K562 (cell line): Measurements from ENCODE around the gene LHX3. TPM values are rescaled to one million over a fixed set of nuclear protein-coding genes. Genes with fewer than 3 reads are reported as not detected.
A peak's percentile ranks its signal among the peaks of the same experiment; 100 is the strongest.

Experiments used
- ATAC-seq: fragments of 200-7000 bp; cut with Tn5 transposase; 3 replicates; pipeline ENCODE4 v1.9.1; 2020; ENCODE audit warnings: moderate library complexity
- BruUV-seq: library from RNA; stranded (reverse); fragments of 400-500 nt; replicated peaks from 2 replicates; lab custom pipeline; 2021; lab: Mats Ljungman, UMichigan
- CTCF ChIA-PET: fragments of 300-600 bp; formaldehyde crosslinking; extraction: SDS; loops from one replicate; lab custom pipeline; 2021; ENCODE audit warnings: low intra/inter-chr PET ratio; lab: Yijun Ruan, JAX
- POLR2A ChIA-PET: fragments of 300-600, 350-650 bp; sonication (Branson Sonifier 250); formaldehyde crosslinking; extraction: SDS; loops from one replicate; lab custom pipeline; 2021; ENCODE audit warnings: antibody characterized with exemption, inconsistent platforms; lab: Yijun Ruan, JAX
- DNase-seq, 4 experiments: peaks; one replicate each; pipeline versions ENCODE4 v3.0.0 to v3.0.0-alpha.2; 2011 to 2018; ENCODE audit warnings: low spot score in 3 of 4, mixed read lengths in 3 of 4; ENCODE audit errors: extremely low read depth in 1 of 4
- FAIRE-seq: peaks from 2 replicates; lab custom pipeline; 2011; peaks lifted over from hg19 to GRCh38; lab: Jason Lieb, UNC
- H2AFZ ChIP-seq: 2 replicates; pipeline ENCODE4 v1.6.0; 2011; ENCODE audit warnings: low read depth, low read length, control low read depth, inconsistent platforms
- H3K27ac ChIP-seq: fragments of 200-600 bp; 3 replicates; pipeline ENCODE4 v1.8.0; 2011; ENCODE audit warnings: low read depth, mild to moderate bottlenecking, control low read depth, inconsistent platforms, low read length, moderate library complexity, mixed read lengths; ENCODE audit errors: extremely low read depth
- H3K27me3 ChIP-seq, 2 experiments: fragments of 300-600 bp in 1 of 2; 2 replicates in 1 of 2; 3 replicates in 1 of 2; pipeline versions ENCODE4 v1.6.0 to v1.8.0; 2011; ENCODE audit warnings: inconsistent platforms in 2 of 2, low read length in 2 of 2, mild to moderate bottlenecking in 1 of 2, mixed read lengths in 1 of 2, moderate library complexity in 1 of 2; ENCODE audit not compliant: control insufficient read depth in 2 of 2, insufficient read depth in 2 of 2
- H3K36me3 ChIP-seq: fragments of 300-600 bp; 3 replicates; pipeline ENCODE4 v1.8.0; 2011; ENCODE audit warnings: mild to moderate bottlenecking, low read length, inconsistent platforms; ENCODE audit not compliant: control insufficient read depth, insufficient read depth
- H3K4me1 ChIP-seq, 2 experiments: fragments of 200-600 bp in 1 of 2; replicated peaks in 1 of 2; 2 replicates in 1 of 2; 3 replicates in 1 of 2; pipeline versions ENCODE4 v1.5.1 to v1.8.0; 2011; ENCODE audit warnings: inconsistent platforms in 2 of 2, low read length in 2 of 2, mild to moderate bottlenecking in 1 of 2, mixed read lengths in 1 of 2, moderate library complexity in 1 of 2; ENCODE audit not compliant: control insufficient read depth in 2 of 2, insufficient read depth in 2 of 2
- H3K4me2 ChIP-seq: 2 replicates; pipeline ENCODE4 v1.6.1; 2011; ENCODE audit warnings: low read length, control low read depth, inconsistent platforms, mixed read lengths; ENCODE audit not compliant: insufficient read depth
- H3K4me3 ChIP-seq: fragments of 200-600 bp; sonication (generic), shearing (Covaris generic); 2 replicates; pipeline ENCODE4 v1.5.1; 2016; ENCODE audit warnings: control low read depth, inconsistent platforms
- H3K79me2 ChIP-seq: fragments of 200-600 bp; 3 replicates; pipeline ENCODE4 v1.8.0; 2011; ENCODE audit warnings: low read length, inconsistent platforms; ENCODE audit not compliant: control insufficient read depth, insufficient read depth
- H3K9ac ChIP-seq, 2 experiments: 2 replicates each; pipeline versions ENCODE4 v1.6.0 to v1.6.1; 2011; ENCODE audit warnings: low read depth in 2 of 2, low read length in 2 of 2, control low read depth in 1 of 2, inconsistent platforms in 1 of 2, mild to moderate bottlenecking in 1 of 2, mixed read lengths in 1 of 2; ENCODE audit not compliant: insufficient read depth in 1 of 2
- H3K9me1 ChIP-seq: one replicate; pipeline ENCODE4 v1.6.0; 2011; ENCODE audit warnings: inconsistent platforms, mild to moderate bottlenecking, low read length, moderate library complexity; ENCODE audit not compliant: control insufficient read depth, insufficient read depth
- H3K9me3 ChIP-seq: replicated peaks from 2 replicates; pipeline ENCODE4 v1.5.1; 2011; ENCODE audit warnings: low read depth, low read length, inconsistent platforms; ENCODE audit not compliant: control insufficient read depth, insufficient read depth
- H4K20me1 ChIP-seq: replicated peaks from 2 replicates; pipeline ENCODE4 v1.6.1; 2011; ENCODE audit warnings: low read length, inconsistent platforms, mixed read lengths; ENCODE audit not compliant: control insufficient read depth, insufficient read depth
- HDAC1 ChIP-seq, 2 experiments: fragments of 450-650 bp; IDR thresholded peaks; 2 replicates each; pipeline ENCODE4 v1.6.1; 2016 to 2017; ENCODE audit warnings: inconsistent platforms in 1 of 2, mild to moderate bottlenecking in 1 of 2, moderate library complexity in 1 of 2
- HMGN3 ChIP-seq: IDR thresholded peaks from 2 replicates; pipeline ENCODE4 v1.6.1; 2011; ENCODE audit warnings: borderline replicate concordance, low read depth, mild to moderate bottlenecking, mixed read lengths, low read length; ENCODE audit not compliant: insufficient read length; ENCODE audit errors: extremely low read depth
- L3MBTL2 ChIP-seq: fragments of 450-650 bp; IDR thresholded peaks from 2 replicates; pipeline ENCODE4 v1.6.1; 2016; ENCODE audit warnings: mild to moderate bottlenecking, moderate library complexity
- STAT5A ChIP-seq: IDR thresholded peaks from 2 replicates; pipeline ENCODE4 v1.6.1; 2012; ENCODE audit warnings: low read length, inconsistent platforms, borderline replicate concordance
- YY1 ChIP-seq, 3 experiments: IDR thresholded peaks; 2 replicates each; pipeline ENCODE4 v1.6.1; 2011; ENCODE audit warnings: low read length in 2 of 3, mild to moderate bottlenecking in 2 of 3, moderate library complexity in 2 of 3, borderline replicate concordance in 1 of 3, control low read depth in 1 of 3, low read depth in 1 of 3; ENCODE audit not compliant: insufficient read depth in 3 of 3, insufficient replicate concordance in 2 of 3, control insufficient read depth in 1 of 3, insufficient read length in 1 of 3; ENCODE audit errors: extremely low read depth in 1 of 3
- WGBS: fragments of 100-300 bp; shearing (Covaris generic); methylation state at CpG from one replicate; pipeline ENCODE4 v1.1.6; 2016; ENCODE audit warnings: low coverage, mixed read lengths; ENCODE audit not compliant: insufficient coverage; ENCODE audit errors: missing lambda C conversion rate; 5-methylcytosine and 5-hydroxymethylcytosine counted together
- in situ Hi-C: fragments of 300-500 bp; cut with MboI; formaldehyde crosslinking; loops from 4 replicates; pipeline ENCODE4 v1.15.0; 2018; ENCODE audit warnings: inconsistent platforms, mixed read lengths
- intact Hi-C: fragments of 100-400 bp; cut with micrococcal nuclease; formaldehyde crosslinking; loops from 2 replicates; pipeline ENCODE4 v1.14.2; 2022
- polyA plus RNA-seq, 8 experiments: library from polyadenylated mRNA; depleted of rRNA in 4 of 8; stranded (reverse) in 5 of 8; unstranded in 3 of 8; fragments of >200 nt; fragmentation: Nextera tagmentation in 2 of 8; fragmentation: Illumina TruSeq in 1 of 8; extraction: Ambion mirVana in 2 of 8; extraction: Trizol in 1 of 8; gene quantifications; 2 replicates each; pipeline versions ENCODE4 v1.2.1 to v1.2.3, GENCODE V29; 2011 to 2014; ENCODE audit warnings: inconsistent platforms in 1 of 8, missing spikeins in 1 of 8
- total RNA-seq, 7 experiments: library from RNA; depleted of rRNA in 6 of 7; stranded (reverse); fragments of >200 nt in 6 of 7; fragmentation: Illumina TruSeq in 2 of 7; extraction: Trizol in 2 of 7; gene quantifications; 2 replicates each; pipeline versions ENCODE4 v1.2.1 to v1.2.3, GENCODE V29; 2011 to 2021; ENCODE audit warnings: low replicate concordance in 1 of 7
- TF ChIP-seq, protein P1 (sequence below): sonication (generic); formaldehyde crosslinking; IDR thresholded peaks from 2 replicates; pipeline ENCODE4 v1.8.1; 2023; ENCODE audit warnings: mild to moderate bottlenecking, missing genetic modification reagents
- TF ChIP-seq, protein P2 (sequence below): fragments of 250-450 bp; sonication (Bioruptor Pico); IDR thresholded peaks from 2 replicates; pipeline ENCODE4 v1.4.0; 2020
- TF ChIP-seq, protein P3 (sequence below): fragments of 250-450 bp; sonication (Bioruptor Pico); IDR thresholded peaks from 2 replicates; pipeline ENCODE4 v1.4.0; 2020; ENCODE audit warnings: mild to moderate bottlenecking, moderate library complexity
- TF ChIP-seq, protein P4 (sequence below), 2 experiments: IDR thresholded peaks; 2 replicates each; pipeline ENCODE4 v1.6.1; 2011; ENCODE audit warnings: borderline replicate concordance in 1 of 2, control low read depth in 1 of 2, low read depth in 1 of 2, low read length in 1 of 2, mild to moderate bottlenecking in 1 of 2, mixed read lengths in 1 of 2, moderate library complexity in 1 of 2; ENCODE audit not compliant: insufficient read depth in 1 of 2, insufficient read length in 1 of 2, poor library complexity in 1 of 2, severe bottlenecking in 1 of 2; ENCODE audit errors: extremely low read depth in 1 of 2

The LHX3 gene
- total and polyA plus RNA-seq, 9 of the 15 experiments (the other 6 are each of a cell fraction or from before 2014, with no cell fraction given) = 0.09 TPM; not detected in 8

DNA sequence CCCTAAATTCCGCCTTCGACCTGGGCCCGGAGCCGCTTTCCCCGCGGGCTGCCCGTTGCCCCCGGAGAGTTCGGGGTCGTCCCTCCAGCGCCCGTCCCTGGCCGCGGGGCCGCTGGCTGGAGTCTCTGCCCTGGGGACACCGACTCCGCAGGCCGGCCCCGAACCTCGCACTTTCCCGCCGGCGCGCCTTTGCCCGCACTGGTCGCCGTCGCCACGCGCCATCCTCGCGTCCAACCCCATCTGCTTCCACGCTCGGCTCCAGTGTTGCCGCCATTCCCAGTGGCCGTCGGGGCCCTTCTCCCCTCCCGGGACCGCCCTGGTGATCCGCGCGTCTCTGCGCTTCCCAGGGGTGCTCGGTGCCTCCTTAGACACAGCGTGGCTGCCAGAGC is 11.0 kb downstream of the LHX3 start:
- ChIA-PET POLR2A (no interaction called here), CTCF (no interaction called here)
- intact Hi-C loops = loop anchor here (2.0 kb wide), 1 partner anchor 13 kb away; no protein-coding TSS in a partner anchor
- H3K9me1 ChIP-seq = no peaks in the 10 kb centered on the region
- no peak overlapping the region for H2AFZ ChIP-seq
- H3K9ac ChIP-seq = no peak overlapping the region
- in situ Hi-C loops = no loop called here
- ATAC-seq (no peak), DNase-seq (no peak), FAIRE-seq (no peak)
- no peaks in the 10 kb centered on the region for H4K20me1 ChIP-seq
- no peak overlapping the region for H3K27ac ChIP-seq
- no peak overlapping the region for H3K4me2 ChIP-seq
- no peaks in the 10 kb centered on the region for H3K9me3 ChIP-seq
- H3K36me3 ChIP-seq = no peaks in the 10 kb centered on the region
- no peak overlapping the region for H3K4me3 ChIP-seq
- H3K79me2 ChIP-seq = no peaks in the 10 kb centered on the region
- H3K4me1 ChIP-seq = peaks cover 28 to 68% of the 10 kb centered on the region in 2 experiments
- H3K27me3 ChIP-seq = peaks cover 7 to 34% of the 10 kb centered on the region in 2 experiments; a peak in 4 of 5 replicates
- 25% methylated on average over 18 of the region's 45 CpGs for WGBS
- BruUV-seq = no TSS peak
- TF ChIP-seq, protein P1, sequence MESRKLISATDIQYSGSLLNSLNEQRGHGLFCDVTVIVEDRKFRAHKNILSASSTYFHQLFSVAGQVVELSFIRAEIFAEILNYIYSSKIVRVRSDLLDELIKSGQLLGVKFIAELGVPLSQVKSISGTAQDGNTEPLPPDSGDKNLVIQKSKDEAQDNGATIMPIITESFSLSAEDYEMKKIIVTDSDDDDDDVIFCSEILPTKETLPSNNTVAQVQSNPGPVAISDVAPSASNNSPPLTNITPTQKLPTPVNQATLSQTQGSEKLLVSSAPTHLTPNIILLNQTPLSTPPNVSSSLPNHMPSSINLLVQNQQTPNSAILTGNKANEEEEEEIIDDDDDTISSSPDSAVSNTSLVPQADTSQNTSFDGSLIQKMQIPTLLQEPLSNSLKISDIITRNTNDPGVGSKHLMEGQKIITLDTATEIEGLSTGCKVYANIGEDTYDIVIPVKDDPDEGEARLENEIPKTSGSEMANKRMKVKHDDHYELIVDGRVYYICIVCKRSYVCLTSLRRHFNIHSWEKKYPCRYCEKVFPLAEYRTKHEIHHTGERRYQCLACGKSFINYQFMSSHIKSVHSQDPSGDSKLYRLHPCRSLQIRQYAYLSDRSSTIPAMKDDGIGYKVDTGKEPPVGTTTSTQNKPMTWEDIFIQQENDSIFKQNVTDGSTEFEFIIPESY = peak; percentile 47; the same call in 1 of the 2 replicates
- TF ChIP-seq, protein P2, sequence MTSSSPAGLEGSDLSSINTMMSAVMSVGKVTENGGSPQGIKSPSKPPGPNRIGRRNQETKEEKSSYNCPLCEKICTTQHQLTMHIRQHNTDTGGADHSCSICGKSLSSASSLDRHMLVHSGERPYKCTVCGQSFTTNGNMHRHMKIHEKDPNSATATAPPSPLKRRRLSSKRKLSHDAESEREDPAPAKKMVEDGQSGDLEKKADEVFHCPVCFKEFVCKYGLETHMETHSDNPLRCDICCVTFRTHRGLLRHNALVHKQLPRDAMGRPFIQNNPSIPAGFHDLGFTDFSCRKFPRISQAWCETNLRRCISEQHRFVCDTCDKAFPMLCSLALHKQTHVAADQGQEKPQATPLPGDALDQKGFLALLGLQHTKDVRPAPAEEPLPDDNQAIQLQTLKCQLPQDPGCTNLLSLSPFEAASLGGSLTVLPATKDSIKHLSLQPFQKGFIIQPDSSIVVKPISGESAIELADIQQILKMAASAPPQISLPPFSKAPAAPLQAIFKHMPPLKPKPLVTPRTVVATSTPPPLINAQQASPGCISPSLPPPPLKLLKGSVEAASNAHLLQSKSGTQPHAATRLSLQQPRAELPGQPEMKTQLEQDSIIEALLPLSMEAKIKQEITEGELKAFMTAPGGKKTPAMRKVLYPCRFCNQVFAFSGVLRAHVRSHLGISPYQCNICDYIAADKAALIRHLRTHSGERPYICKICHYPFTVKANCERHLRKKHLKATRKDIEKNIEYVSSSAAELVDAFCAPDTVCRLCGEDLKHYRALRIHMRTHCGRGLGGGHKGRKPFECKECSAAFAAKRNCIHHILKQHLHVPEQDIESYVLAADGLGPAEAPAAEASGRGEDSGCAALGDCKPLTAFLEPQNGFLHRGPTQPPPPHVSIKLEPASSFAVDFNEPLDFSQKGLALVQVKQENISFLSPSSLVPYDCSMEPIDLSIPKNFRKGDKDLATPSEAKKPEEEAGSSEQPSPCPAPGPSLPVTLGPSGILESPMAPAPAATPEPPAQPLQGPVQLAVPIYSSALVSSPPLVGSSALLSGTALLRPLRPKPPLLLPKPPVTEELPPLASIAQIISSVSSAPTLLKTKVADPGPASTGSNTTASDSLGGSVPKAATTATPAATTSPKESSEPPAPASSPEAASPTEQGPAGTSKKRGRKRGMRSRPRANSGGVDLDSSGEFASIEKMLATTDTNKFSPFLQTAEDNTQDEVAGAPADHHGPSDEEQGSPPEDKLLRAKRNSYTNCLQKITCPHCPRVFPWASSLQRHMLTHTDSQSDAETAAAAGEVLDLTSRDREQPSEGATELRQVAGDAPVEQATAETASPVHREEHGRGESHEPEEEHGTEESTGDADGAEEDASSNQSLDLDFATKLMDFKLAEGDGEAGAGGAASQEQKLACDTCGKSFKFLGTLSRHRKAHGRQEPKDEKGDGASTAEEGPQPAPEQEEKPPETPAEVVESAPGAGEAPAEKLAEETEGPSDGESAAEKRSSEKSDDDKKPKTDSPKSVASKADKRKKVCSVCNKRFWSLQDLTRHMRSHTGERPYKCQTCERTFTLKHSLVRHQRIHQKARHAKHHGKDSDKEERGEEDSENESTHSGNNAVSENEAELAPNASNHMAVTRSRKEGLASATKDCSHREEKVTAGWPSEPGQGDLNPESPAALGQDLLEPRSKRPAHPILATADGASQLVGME (CRISPR knock-in tag) = peak; percentile 25; the same call in 1 of the 2 replicates
- TF ChIP-seq STAT5A = no peak
- TF ChIP-seq L3MBTL2 = peak; percentile 66
- TF ChIP-seq HMGN3 = no peak
- TF ChIP-seq YY1 (IDR thresholded peaks at IDR 0.05; ENCODE audit: borderline replicate concordance in 1 of 3, control insufficient read depth in 1 of 3, extremely low read depth in 1 of 3, insufficient read depth in 3 of 3, insufficient read length in 1 of 3, insufficient replicate concordance in 2 of 3, low read depth in 1 of 3, low read length in 2 of 3) = no peak
- TF ChIP-seq, protein P3, sequence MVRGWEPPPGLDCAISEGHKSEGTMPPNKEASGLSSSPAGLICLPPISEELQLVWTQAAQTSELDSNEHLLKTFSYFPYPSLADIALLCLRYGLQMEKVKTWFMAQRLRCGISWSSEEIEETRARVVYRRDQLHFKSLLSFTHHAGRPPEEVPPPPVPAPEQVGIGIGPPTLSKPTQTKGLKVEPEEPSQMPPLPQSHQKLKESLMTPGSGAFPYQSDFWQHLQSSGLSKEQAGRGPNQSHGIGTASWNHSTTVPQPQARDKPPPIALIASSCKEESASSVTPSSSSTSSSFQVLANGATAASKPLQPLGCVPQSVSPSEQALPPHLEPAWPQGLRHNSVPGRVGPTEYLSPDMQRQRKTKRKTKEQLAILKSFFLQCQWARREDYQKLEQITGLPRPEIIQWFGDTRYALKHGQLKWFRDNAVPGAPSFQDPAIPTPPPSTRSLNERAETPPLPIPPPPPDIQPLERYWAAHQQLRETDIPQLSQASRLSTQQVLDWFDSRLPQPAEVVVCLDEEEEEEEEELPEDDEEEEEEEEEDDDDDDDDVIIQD = 0 out of 2 replicates have a peak, but pooled peaks have one; percentile 13
- TF ChIP-seq, protein P4, sequence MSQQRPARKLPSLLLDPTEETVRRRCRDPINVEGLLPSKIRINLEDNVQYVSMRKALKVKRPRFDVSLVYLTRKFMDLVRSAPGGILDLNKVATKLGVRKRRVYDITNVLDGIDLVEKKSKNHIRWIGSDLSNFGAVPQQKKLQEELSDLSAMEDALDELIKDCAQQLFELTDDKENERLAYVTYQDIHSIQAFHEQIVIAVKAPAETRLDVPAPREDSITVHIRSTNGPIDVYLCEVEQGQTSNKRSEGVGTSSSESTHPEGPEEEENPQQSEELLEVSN (IDR thresholded peaks at IDR 0.05; ENCODE audit: borderline replicate concordance in 1 of 2, extremely low read depth in 1 of 2, insufficient read depth in 1 of 2, insufficient read length in 1 of 2, low read depth in 1 of 2, low read length in 1 of 2, poor library complexity in 1 of 2, severe bottlenecking in 1 of 2) = peak; percentile 40 to 75
- TF ChIP-seq HDAC1 (IDR thresholded peaks at IDR 0.05) = no peak
